Measurements from ENCODE around the gene SAPCD2. TPM values are rescaled to one million over a fixed set of nuclear protein-coding genes. Genes with fewer than 3 reads are reported as not detected.
"Not testable (repeated sequence)": the region's sequence is repeated elsewhere in the genome, so short reads cannot be mapped to it uniquely, and the experiment has no call there.

SAPCD2 gene
- polyA plus RNA-seq, 4 donors: 4.5 to 8.3 (median 5.7) TPM

DNA sequence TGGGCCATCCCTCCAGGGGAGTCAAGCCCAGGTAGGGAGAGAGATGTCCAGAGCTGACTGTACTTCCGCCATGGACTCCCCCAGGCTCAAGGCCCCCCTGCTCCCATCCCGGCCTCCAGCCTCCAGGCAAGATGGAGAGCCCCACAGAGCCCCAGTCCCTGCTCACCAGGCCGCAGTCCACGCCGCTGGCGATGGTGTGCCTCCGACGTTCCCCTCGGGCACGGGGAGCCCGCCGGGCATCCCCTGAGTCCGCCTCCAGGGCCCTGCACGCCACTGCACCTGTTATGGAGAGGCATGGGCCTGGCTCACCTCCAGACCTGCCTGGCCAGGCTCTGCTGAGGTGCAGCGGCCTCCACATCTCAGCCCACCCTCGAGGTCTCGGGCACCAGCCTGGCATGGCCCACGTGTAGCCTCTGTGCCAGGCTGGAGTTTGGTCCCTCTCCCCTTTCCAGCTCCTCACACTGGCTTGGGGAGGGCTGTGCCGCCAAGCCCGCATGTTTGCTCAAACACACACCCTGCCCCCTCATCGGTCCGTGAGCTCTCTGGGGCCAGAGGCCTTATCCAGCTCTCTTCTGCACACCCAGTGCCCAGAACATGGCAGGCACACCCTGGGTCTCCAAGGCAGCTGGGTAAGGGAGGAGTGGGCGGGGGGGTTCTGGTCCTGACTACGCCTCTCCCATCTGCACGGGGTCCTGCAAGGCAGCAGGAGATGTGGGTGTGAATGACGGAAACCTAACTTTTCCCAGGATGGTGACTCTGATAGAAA, 4.1 kb downstream of the SAPCD2 start:
- no peak for DNase-seq (ENCODE audit: low read depth in 4 of 4, low spot score in 3 of 4)

DNA sequence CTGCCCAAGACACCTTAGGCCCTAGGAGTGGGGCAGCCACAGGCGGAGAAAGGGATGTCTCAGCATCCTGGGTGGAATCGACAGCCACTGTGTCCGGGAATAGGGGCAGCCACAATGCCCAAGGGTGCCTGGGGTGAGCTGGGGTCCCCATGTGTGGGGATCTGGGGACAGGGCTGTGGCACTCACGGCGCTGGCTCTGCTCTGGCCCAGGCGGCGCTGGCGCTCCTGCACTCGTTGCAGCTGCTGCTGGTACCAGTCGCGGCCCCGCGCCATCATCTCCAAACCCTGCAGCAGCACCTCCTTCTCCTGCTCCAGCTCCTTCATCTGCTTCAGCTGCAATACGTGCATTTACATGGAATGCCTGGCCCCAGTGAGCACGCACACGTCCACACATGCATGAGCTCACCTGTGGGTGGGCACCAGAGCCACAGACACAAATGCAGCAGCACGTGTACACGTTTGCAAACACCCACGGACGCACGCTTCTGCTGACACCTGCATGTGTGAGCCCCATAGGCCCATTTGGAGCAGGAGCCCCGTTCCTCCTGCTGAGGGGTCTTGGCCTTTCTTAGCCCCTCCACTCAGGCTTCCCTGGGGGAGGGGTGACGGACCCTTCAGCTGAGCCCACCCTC, 4.9 kb downstream of the SAPCD2 start:
- no peak for DNase-seq (ENCODE audit: low read depth in 4 of 4, low spot score in 3 of 4)

DNA sequence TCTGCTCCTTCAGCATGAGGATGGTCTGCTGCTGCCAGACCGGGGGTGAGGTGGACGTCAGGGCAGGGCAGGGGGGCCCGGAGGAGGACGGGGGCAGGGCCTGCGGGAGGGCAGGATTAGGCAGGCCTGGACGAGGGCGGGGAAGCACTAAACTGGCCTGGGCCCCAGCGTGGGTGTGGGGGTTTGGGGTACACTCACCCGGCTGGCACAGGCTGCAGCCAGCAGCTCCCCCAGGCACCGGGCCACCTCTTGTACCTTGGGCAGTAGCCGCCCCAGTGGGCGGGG, 5.5 kb downstream of the SAPCD2 start:
- no peak for DNase-seq (ENCODE audit: low read depth in 4 of 4, low spot score in 3 of 4)

- no peak for DNase-seq (ENCODE audit: low read depth in 4 of 4, low spot score in 3 of 4)
Observed at GRCh38 chr9:137064027-137064879, 6.1 kb downstream of the SAPCD2 start.

GRCh38 chr9:137063311-137064026, 6.9 kb downstream of the SAPCD2 start:
- DNase-seq (ENCODE audit: low read depth in 4 of 4, low spot score in 3 of 4): no peak

DNA sequence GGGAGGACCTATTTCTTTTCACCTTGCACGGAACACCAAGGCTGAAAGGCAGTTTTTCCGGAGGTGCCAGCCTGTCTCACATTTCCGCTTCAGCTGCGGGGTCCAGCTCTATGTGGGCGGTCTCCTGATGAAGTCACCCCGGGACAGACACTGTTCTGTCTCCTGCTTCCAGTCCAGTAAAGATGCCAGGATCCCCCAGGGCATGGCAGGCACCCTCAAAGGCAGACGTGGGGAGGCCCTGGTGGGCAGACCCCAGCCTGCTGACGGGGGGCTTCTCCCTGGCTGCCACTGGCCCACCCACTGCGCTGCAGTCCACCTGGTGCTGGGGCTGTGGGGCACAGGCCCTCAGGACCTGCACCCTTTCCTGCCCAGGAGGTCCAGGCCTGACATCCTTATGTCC, 7.6 kb downstream of the SAPCD2 start:
- DNase-seq (ENCODE audit: low read depth in 4 of 4, low spot score in 3 of 4): not testable (repeated sequence)

- no peak for DNase-seq (ENCODE audit: low read depth in 4 of 4, low spot score in 3 of 4)
Observed at GRCh38 chr9:137062384-137062783, 8.0 kb downstream of the SAPCD2 start.

DNA sequence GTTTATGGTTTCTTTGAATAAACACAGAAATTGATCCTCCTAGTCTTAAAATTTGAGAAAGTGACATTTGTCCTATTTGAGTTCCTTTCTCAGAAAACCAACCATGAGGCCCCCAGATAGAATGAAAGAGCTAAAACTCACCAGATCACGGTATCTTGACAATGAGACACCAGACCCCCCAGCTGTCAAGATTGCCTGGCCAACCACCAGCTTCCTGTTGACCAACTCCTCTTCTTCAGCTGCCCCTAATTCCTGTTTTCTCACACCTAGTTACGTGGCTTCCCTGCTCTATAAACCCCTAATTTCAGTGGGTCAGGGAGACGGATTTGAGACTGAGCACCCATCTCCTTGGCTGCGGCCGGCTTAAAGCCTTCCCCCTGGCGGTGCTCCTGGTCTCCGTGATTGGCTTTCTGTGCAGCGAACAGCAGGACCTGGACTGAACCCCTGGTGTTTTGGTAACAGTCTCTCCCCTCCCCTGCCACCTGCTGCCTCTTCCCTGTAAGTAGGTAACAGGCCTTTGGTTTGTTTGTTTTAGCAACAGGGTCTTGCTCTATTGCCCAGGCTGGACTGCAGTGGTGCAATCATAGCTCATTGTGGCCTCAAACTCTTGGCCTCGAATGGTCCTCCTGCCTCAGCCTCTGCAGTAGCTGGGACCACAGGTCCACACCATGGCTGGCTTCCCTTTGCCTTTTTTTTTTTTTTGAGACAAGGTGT, 11.7 kb downstream of the SAPCD2 start:
- DNase-seq (ENCODE audit: low read depth in 4 of 4, low spot score in 3 of 4): no peak

DNA sequence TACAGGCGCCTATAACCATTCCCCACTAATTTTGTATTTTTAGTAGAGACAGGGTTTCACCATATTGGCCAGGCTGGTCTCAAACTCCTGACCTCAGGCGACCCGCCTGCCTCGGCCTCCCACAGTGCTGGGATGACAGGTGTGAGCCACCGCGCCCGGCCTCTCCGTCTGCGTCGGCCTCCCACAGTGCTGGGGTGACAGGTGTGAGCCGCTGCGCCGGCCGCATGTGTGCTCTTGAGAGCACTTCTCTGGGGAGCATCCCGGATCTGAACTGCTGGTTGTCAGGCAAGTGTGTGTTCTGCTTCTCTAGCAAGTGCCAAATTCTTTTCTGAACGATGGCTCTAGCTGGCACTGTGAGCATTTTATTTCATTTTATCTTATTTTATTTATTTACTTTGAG, 12.8 kb downstream of the SAPCD2 start:
- no peak for DNase-seq (ENCODE audit: low read depth in 4 of 4, low spot score in 3 of 4)

DNA sequence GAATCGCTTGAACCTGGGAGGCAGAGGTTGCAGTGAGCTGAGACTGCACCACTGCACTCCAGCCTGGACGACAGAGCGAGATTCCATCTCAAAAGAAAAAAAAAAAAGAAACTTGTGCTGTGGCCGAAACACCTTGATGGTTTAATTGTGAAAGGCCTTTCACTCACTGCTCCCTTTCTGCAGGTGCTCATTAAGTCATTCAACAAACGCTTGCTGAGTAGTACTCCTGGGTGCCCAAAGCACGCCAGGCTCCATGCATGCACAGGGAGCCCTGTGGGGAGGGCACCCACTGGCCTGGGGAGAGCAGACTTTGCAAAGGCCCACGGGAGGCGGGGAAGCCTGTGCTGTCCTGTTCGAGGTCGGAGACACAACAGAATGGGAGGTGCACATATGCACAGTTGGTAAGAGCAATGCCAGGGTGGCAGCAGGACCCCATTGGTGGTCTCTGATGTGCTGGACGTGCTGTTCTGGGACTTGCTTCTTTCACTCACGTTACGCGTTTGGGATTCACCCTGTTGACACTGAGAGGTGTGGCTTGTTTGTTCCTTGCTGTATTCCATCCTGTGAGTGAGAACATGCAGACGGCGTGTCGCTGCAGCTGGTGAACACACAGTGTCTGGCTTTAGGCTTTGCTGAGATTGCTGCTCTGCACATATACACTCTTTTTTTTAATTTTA, 13.5 kb downstream of the SAPCD2 start:
- DNase-seq (ENCODE audit: low read depth in 4 of 4, low spot score in 3 of 4): no peak

GRCh38 chr9:137055385-137056364, 14.7 kb downstream of the SAPCD2 start:
- DNase-seq (ENCODE audit: low read depth in 4 of 4, low spot score in 3 of 4): no peak

DNA sequence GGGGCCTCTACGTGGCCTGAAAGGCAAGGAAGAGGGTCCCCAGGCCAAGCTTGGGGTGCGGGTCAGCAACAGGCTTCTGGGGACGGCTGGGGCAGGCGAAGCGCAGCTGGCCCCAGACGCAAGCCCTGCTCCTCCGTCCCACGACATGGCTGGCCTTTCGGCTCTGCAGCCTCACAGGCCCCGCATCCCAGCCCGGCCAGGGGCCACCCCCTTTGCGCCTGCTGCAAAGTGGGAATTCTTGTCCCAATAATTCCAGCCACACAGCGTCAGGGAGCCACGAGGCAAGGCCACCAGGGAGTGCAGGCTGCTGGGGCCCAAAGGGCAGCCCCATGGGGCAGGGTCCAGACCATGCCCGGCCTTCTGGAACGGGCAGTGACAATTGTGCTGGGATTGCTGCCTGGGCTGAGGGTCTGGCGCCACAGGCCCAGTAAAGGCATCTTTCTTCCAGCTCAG, 15.4 kb downstream of the SAPCD2 start:
- no peak for DNase-seq (ENCODE audit: low read depth in 4 of 4, low spot score in 3 of 4)

GRCh38 chr9:137053944-137054931, 16.1 kb downstream of the SAPCD2 start, which contains the start of gene ENTPD2:
Gene ENTPD2 (minus strand): TSS chr9:137054061. CDS start chr9:137053997, 64 bp downstream.
- no peak for DNase-seq (ENCODE audit: low read depth in 4 of 4, low spot score in 3 of 4)

GRCh38 chr9:137052998-137053943, 17.1 kb downstream of the SAPCD2 start:
- no peak for DNase-seq (ENCODE audit: low read depth in 4 of 4, low spot score in 3 of 4)

- DNase-seq (ENCODE audit: low read depth in 4 of 4, low spot score in 3 of 4): no peak
Observed at GRCh38 chr9:137052293-137052692, 18.1 kb downstream of the SAPCD2 start.

DNA sequence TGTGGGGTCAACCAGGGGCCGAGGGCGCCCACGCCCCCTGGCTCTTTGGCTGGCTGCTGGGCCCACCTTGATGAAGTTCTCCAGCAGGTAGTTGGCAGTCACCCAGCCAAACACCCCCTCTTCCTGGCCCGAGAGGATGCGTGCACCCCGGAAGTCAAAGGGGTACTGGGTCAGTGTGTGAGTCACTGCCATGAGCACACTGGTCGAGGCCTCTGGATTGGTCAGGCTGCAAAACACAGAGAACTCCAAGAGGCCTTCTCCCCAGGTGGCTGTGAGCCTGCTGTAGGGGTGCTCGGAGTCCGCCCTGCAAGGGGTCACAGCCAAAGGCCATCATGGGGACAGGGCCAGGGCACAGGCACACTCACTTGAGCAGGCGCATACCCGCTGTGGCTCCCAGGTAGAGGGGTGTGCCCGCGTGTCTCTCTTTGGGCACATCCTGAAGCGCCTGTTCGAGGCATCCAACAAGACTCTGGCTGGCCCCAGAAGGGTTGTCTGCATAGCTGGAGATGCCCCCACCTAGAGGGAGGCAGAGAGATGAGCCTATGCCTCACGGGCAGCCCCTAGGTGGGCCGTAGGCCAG, 19.1 kb downstream of the SAPCD2 start:
- DNase-seq (ENCODE audit: low read depth in 4 of 4, low spot score in 3 of 4): no peak

Data from left renal pelvis (tissue), 4 donors.